ENCODE data around the gene BMP3.

DNA sequence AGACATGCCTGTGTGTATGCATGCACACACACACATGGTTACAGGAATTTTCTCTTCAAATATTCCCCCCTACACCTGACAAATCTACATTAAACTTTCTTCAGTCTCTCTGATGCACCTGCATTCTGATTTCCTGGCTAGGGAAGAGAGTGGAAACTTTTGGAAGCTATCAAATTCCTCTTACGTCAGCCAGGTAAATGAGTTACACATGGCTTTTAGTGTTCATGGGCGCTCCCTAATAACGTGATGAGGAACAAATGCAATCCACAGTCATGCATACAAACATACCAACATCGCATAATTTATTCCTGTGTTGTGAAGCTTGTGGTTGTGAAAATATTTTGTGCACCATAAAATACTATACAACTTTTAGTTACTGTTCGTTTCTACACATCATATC, 34.9 kb downstream of the BMP3 start:
- TF ChIP-seq, protein P1, sequence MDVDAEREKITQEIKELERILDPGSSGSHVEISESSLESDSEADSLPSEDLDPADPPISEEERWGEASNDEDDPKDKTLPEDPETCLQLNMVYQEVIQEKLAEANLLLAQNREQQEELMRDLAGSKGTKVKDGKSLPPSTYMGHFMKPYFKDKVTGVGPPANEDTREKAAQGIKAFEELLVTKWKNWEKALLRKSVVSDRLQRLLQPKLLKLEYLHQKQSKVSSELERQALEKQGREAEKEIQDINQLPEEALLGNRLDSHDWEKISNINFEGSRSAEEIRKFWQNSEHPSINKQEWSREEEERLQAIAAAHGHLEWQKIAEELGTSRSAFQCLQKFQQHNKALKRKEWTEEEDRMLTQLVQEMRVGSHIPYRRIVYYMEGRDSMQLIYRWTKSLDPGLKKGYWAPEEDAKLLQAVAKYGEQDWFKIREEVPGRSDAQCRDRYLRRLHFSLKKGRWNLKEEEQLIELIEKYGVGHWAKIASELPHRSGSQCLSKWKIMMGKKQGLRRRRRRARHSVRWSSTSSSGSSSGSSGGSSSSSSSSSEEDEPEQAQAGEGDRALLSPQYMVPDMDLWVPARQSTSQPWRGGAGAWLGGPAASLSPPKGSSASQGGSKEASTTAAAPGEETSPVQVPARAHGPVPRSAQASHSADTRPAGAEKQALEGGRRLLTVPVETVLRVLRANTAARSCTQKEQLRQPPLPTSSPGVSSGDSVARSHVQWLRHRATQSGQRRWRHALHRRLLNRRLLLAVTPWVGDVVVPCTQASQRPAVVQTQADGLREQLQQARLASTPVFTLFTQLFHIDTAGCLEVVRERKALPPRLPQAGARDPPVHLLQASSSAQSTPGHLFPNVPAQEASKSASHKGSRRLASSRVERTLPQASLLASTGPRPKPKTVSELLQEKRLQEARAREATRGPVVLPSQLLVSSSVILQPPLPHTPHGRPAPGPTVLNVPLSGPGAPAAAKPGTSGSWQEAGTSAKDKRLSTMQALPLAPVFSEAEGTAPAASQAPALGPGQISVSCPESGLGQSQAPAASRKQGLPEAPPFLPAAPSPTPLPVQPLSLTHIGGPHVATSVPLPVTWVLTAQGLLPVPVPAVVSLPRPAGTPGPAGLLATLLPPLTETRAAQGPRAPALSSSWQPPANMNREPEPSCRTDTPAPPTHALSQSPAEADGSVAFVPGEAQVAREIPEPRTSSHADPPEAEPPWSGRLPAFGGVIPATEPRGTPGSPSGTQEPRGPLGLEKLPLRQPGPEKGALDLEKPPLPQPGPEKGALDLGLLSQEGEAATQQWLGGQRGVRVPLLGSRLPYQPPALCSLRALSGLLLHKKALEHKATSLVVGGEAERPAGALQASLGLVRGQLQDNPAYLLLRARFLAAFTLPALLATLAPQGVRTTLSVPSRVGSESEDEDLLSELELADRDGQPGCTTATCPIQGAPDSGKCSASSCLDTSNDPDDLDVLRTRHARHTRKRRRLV (CRISPR knock-in tag; IDR thresholded peaks at IDR 0.05) = no peak
- TF ChIP-seq RELA (CRISPR knock-in tag; IDR thresholded peaks at IDR 0.05) (no peak), ARNT (IDR thresholded peaks at IDR 0.05) (no peak), ETV6 (CRISPR knock-in tag; conservative IDR thresholded peaks at IDR 0.05) (no peak), MXI1 (IDR thresholded peaks at IDR 0.05; ENCODE audit: borderline replicate concordance, low read depth, low read length) (no peak), REPIN1 (CRISPR knock-in tag; IDR thresholded peaks at IDR 0.05; ENCODE audit: borderline replicate concordance, low read depth) (no peak), FOXM1 (CRISPR knock-in tag; IDR thresholded peaks at IDR 0.05) (no peak), ZNF20 (CRISPR knock-in tag; IDR thresholded peaks at IDR 0.05) (no peak), ZNF660 (CRISPR knock-in tag; IDR thresholded peaks at IDR 0.05; ENCODE audit: borderline replicate concordance, low read depth) (no peak), TCF7 (IDR thresholded peaks at IDR 0.05; ENCODE audit: low read depth) (no peak)
- TF ChIP-seq, protein P2, sequence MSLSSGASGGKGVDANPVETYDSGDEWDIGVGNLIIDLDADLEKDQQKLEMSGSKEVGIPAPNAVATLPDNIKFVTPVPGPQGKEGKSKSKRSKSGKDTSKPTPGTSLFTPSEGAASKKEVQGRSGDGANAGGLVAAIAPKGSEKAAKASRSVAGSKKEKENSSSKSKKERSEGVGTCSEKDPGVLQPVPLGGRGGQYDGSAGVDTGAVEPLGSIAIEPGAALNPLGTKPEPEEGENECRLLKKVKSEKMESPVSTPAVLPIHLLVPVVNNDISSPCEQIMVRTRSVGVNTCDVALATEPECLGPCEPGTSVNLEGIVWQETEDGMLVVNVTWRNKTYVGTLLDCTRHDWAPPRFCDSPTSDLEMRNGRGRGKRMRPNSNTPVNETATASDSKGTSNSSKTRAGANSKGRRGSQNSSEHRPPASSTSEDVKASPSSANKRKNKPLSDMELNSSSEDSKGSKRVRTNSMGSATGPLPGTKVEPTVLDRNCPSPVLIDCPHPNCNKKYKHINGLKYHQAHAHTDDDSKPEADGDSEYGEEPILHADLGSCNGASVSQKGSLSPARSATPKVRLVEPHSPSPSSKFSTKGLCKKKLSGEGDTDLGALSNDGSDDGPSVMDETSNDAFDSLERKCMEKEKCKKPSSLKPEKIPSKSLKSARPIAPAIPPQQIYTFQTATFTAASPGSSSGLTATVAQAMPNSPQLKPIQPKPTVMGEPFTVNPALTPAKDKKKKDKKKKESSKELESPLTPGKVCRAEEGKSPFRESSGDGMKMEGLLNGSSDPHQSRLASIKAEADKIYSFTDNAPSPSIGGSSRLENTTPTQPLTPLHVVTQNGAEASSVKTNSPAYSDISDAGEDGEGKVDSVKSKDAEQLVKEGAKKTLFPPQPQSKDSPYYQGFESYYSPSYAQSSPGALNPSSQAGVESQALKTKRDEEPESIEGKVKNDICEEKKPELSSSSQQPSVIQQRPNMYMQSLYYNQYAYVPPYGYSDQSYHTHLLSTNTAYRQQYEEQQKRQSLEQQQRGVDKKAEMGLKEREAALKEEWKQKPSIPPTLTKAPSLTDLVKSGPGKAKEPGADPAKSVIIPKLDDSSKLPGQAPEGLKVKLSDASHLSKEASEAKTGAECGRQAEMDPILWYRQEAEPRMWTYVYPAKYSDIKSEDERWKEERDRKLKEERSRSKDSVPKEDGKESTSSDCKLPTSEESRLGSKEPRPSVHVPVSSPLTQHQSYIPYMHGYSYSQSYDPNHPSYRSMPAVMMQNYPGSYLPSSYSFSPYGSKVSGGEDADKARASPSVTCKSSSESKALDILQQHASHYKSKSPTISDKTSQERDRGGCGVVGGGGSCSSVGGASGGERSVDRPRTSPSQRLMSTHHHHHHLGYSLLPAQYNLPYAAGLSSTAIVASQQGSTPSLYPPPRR (CRISPR knock-in tag; IDR thresholded peaks at IDR 0.05; ENCODE audit: borderline replicate concordance) = no peak
- TF ChIP-seq, protein P3, sequence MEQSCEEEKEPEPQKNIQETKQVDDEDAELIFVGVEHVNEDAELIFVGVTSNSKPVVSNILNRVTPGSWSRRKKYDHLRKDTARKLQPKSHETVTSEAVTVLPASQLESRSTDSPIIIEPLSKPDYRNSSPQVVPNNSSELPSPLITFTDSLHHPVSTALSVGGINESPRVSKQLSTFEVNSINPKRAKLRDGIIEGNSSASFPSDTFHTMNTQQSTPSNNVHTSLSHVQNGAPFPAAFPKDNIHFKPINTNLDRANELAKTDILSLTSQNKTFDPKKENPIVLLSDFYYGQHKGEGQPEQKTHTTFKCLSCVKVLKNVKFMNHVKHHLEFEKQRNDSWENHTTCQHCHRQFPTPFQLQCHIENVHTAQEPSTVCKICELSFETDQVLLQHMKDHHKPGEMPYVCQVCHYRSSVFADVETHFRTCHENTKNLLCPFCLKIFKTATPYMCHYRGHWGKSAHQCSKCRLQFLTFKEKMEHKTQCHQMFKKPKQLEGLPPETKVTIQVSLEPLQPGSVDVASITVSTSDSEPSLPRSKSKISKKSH (CRISPR knock-in tag; IDR thresholded peaks at IDR 0.05; ENCODE audit: borderline replicate concordance) = no peak

Measured in HepG2 (cell line).